NT2/D1 (cell line): Measurements from ENCODE around the gene C22orf15.
"Not testable (repeated sequence)": the region's sequence is repeated elsewhere in the genome, so short reads cannot be mapped to it uniquely, and the experiment has no call there.

Experiments used
- DNase-seq: peaks from one replicate; pipeline ENCODE4 v3.0.0-alpha.2; 2011; ENCODE audit warnings: low read depth, low spot score
- H3K27me3 ChIP-seq: 2 replicates; pipeline ENCODE4 v1.6.0; 2011; ENCODE audit warnings: mild to moderate bottlenecking; ENCODE audit not compliant: insufficient read length, insufficient read depth
- H3K36me3 ChIP-seq: 2 replicates; pipeline ENCODE4 v1.6.1; 2011; ENCODE audit warnings: mild to moderate bottlenecking, low read length, mixed read lengths; ENCODE audit not compliant: insufficient read depth, insufficient read length
- H3K4me1 ChIP-seq: 2 replicates; pipeline ENCODE4 v1.5.1; 2011; ENCODE audit not compliant: insufficient read depth, insufficient read length
- H3K4me3 ChIP-seq: 2 replicates; pipeline ENCODE4 v1.5.1; 2011; ENCODE audit warnings: low read depth; ENCODE audit not compliant: insufficient read length
- H3K9ac ChIP-seq: 2 replicates; pipeline ENCODE4 v1.6.0; 2011; ENCODE audit warnings: low read depth; ENCODE audit not compliant: insufficient read length
- H3K9me3 ChIP-seq: 2 replicates; pipeline ENCODE4 v1.5.1; 2011; ENCODE audit warnings: mild to moderate bottlenecking, low read length; ENCODE audit not compliant: insufficient read depth
- SUZ12 ChIP-seq: IDR thresholded peaks from 2 replicates; pipeline ENCODE4 v1.6.1; 2011; ENCODE audit not compliant: insufficient read length, insufficient read depth; ENCODE audit errors: extremely low read depth
- YY1 ChIP-seq: IDR thresholded peaks from 2 replicates; pipeline ENCODE4 v1.6.1; 2011; ENCODE audit not compliant: insufficient read length, insufficient read depth
- ZNF274 ChIP-seq: IDR thresholded peaks from 2 replicates; pipeline ENCODE4 v1.6.1; 2011; ENCODE audit warnings: mild to moderate bottlenecking, low read depth, low read length

Gene C22orf15

GRCh38 chr22:23718371-23719165 lies 44.2 kb upstream of the C22orf15 start:
- Histone ChIP-seq H3K4me3 (no peak overlapping the region), H3K9me3 (no peaks in the 10 kb centered on the region), H3K27me3 (no peaks in the 10 kb centered on the region), H3K36me3 (peaks cover 9% of the 10 kb centered on the region), H3K4me1 (no peaks in the 10 kb centered on the region), H3K9ac (no peak overlapping the region)
- no peak for DNase-seq
- TF ChIP-seq ZNF274 (no peak), SUZ12 (no peak)

GRCh38 chr22:23720855-23721254 lies 41.9 kb upstream of the C22orf15 start:
- Histone ChIP-seq H3K9me3 (no peaks in the 10 kb centered on the region), H3K4me3 (no peak overlapping the region), H3K27me3 (no peaks in the 10 kb centered on the region), H3K36me3 (no peaks in the 10 kb centered on the region), H3K9ac (no peak overlapping the region), H3K4me1 (no peaks in the 10 kb centered on the region)
- no peak for DNase-seq
- TF ChIP-seq SUZ12 (no peak), ZNF274 (no peak), YY1 (no peak)

GRCh38 chr22:23722160-23722559 lies 40.6 kb upstream of the C22orf15 start:
- Histone ChIP-seq H3K36me3 (no peaks in the 10 kb centered on the region), H3K9ac (no peak overlapping the region), H3K9me3 (no peaks in the 10 kb centered on the region), H3K27me3 (no peaks in the 10 kb centered on the region), H3K4me1 (no peaks in the 10 kb centered on the region), H3K4me3 (no peak overlapping the region)
- DNase-seq: no peak
- no peak for TF ChIP-seq SUZ12
- TF ChIP-seq YY1: no peak
- no peak for TF ChIP-seq ZNF274

GRCh38 chr22:23722724-23723123 lies 40.1 kb upstream of the C22orf15 start:
- no peak overlapping the region for H3K9ac ChIP-seq
- DNase-seq: no peak

GRCh38 chr22:23728108-23728507 lies 34.7 kb upstream of the C22orf15 start:
- H3K9ac ChIP-seq, H3K36me3 ChIP-seq, H3K4me3 ChIP-seq, DNase-seq, H3K4me1 ChIP-seq, H3K27me3 ChIP-seq, H3K9me3 ChIP-seq: not testable (repeated sequence)

More at GRCh38 chr22:23722724-23723123, 40.1 kb upstream of the C22orf15 start:
- no peaks in the 10 kb centered on the region for H3K36me3 ChIP-seq
- H3K4me3 ChIP-seq: no peak overlapping the region
- H3K9me3 ChIP-seq: no peaks in the 10 kb centered on the region
- no peak for TF ChIP-seq SUZ12
- TF ChIP-seq ZNF274: no peak
- no peak for TF ChIP-seq YY1
- no peaks in the 10 kb centered on the region for H3K27me3 ChIP-seq
- H3K4me1 ChIP-seq: no peaks in the 10 kb centered on the region

- Histone ChIP-seq H3K9ac (no peak overlapping the region), H3K27me3 (no peaks in the 10 kb centered on the region), H3K36me3 (peaks cover 15% of the 10 kb centered on the region), H3K9me3 (no peaks in the 10 kb centered on the region), H3K4me1 (no peaks in the 10 kb centered on the region), H3K4me3 (no peak overlapping the region)
- DNase-seq: no peak
- TF ChIP-seq YY1 (no peak), ZNF274 (no peak), SUZ12 (no peak)
Measured at GRCh38 chr22:23737696-23738095, 25.1 kb upstream of the C22orf15 start.

GRCh38 chr22:23742505-23743264 lies 20.1 kb upstream of the C22orf15 start:
- TF ChIP-seq SUZ12: no peak
- no peak for TF ChIP-seq YY1
- TF ChIP-seq ZNF274: no peak
- H3K27me3 ChIP-seq: no peaks in the 10 kb centered on the region
- H3K4me1 ChIP-seq: no peaks in the 10 kb centered on the region
- peaks cover 42% of the 10 kb centered on the region for H3K36me3 ChIP-seq
- DNase-seq: no peak
- H3K4me3 ChIP-seq: no peak overlapping the region
- no peaks in the 10 kb centered on the region for H3K9me3 ChIP-seq
- H3K9ac ChIP-seq: no peak overlapping the region

- TF ChIP-seq SUZ12: no peak
- no peak for TF ChIP-seq ZNF274
- TF ChIP-seq YY1: no peak
- Histone ChIP-seq H3K27me3 (no peaks in the 10 kb centered on the region), H3K9ac (no peak overlapping the region), H3K4me3 (no peak overlapping the region), H3K9me3 (no peaks in the 10 kb centered on the region), H3K36me3 (peaks cover 42% of the 10 kb centered on the region), H3K4me1 (no peaks in the 10 kb centered on the region)
- DNase-seq: no peak
Measured at GRCh38 chr22:23743303-23743705, 19.5 kb upstream of the C22orf15 start.
